Tibial nerve (tissue), 4 donors: ENCODE results near the gene EVI2B. TPM values are rescaled to one million over a fixed set of nuclear protein-coding genes. Genes with fewer than 3 reads are reported as not detected.

Experiments used
- DNase-seq, 2 donors: peaks; one replicate each; pipeline ENCODE4 v3.0.0-alpha.2; 2019; ENCODE audit warnings: low spot score in 2 of 2
- H3K27ac ChIP-seq, 4 donors: fragments of 200-600 bp; sonication (generic) in 3 of 4; one replicate each; pipeline ENCODE4 v1.5.1; 2017 to 2019; ENCODE audit warnings: mild to moderate bottlenecking in 1 of 4
- H3K27me3 ChIP-seq, 2 donors: fragments of 200-600 bp; sonication (generic) in 1 of 2; one replicate each; pipeline versions ENCODE4 v1.5.1 to v1.6.0; 2017 to 2019
- H3K36me3 ChIP-seq, 3 donors: fragments of 200-600 bp; sonication (generic); one replicate each; pipeline ENCODE4 v1.5.1; 2018 to 2019
- H3K4me1 ChIP-seq, 4 donors: fragments of 200-600 bp; sonication (generic) in 3 of 4; one replicate each; pipeline ENCODE4 v1.5.1; 2017 to 2019
- H3K4me3 ChIP-seq, 4 donors: fragments of 200-600 bp; sonication (generic) in 3 of 4; one replicate each; pipeline ENCODE4 v1.5.1; 2017 to 2019; ENCODE audit warnings: mild to moderate bottlenecking in 1 of 4, moderate library complexity in 1 of 4
- H3K9me3 ChIP-seq, 4 donors: fragments of 200-600 bp; sonication (generic) in 3 of 4; one replicate each; pipeline ENCODE4 v1.5.1; 2017 to 2019
- CTCF ChIP-seq, 5 experiments: fragments of 200-600 bp in 3 of 5; fragments of 450-650 bp in 2 of 5; sonication (generic) in 3 of 5; IDR thresholded peaks; one replicate each; pipeline ENCODE4 v1.5.1; 2016 to 2019; ENCODE audit warnings: antibody characterized with exemption in 5 of 5, mild to moderate bottlenecking in 3 of 5, moderate library complexity in 2 of 5
- EP300 ChIP-seq, 2 donors: sonication (generic); formaldehyde crosslinking; IDR thresholded peaks; one replicate each; pipeline ENCODE4 v1.6.1; 2017; ENCODE audit warnings: antibody characterized with exemption in 2 of 2, mild to moderate bottlenecking in 1 of 2
- POLR2A ChIP-seq, 2 donors: fragments of 450-650 bp; IDR thresholded peaks; one replicate each; pipeline ENCODE4 v1.6.1; 2017; ENCODE audit warnings: antibody characterized with exemption in 2 of 2, mild to moderate bottlenecking in 2 of 2, moderate library complexity in 2 of 2
- WGBS, 2 donors: methylation state at CpG; one replicate each; pipeline ENCODE4 v1.1.5; 2018; 5-methylcytosine and 5-hydroxymethylcytosine counted together
- total RNA-seq, 4 donors: library from RNA; depleted of rRNA; stranded (reverse); fragments of >200 nt; gene quantifications; one replicate each; pipeline ENCODE4 v1.1.0, GENCODE V29; 2016

The EVI2B gene
- total RNA-seq, 4 donors from 2014 or later: 5.7 to 9.9 (median 9.3) TPM

DNA sequence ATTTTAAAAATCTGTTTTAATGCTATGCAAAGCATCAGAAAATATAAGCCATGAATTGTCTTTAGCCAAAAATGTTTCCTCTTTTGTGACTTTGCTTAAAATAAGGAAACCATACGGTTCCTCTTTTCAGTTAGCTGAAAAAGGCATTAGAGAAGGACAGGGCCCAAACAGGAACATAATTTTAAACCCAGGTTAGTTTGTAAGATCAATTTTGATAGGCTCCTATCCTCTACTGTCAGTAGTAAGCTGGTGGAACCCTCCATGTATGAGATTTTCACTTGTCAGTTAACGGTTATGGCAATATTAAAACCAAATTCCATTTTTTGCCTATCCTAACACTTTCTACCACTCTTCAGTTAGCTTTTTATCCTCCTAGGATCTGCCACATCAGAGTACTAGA is 4.3 kb downstream of the EVI2B start:
- no peak for DNase-seq
- no peak for TF ChIP-seq POLR2A (IDR thresholded peaks at IDR 0.05)
- no peak for TF ChIP-seq CTCF (IDR thresholded peaks at IDR 0.05)
- TF ChIP-seq EP300 (IDR thresholded peaks at IDR 0.05): no peak
- Histone ChIP-seq H3K4me1 (no peaks in the 10 kb centered on the region), H3K4me3 (peak overlapping the region in 1 of 4 donors; percentile 43), H3K9me3 (no peaks in the 10 kb centered on the region), H3K27ac (peak overlapping the region in 3 of 4 donors; percentile 2 to 43 (median 37)), H3K36me3 (peaks cover 0 to 3% (median 0%) of the 10 kb centered on the region in 3 donors), H3K27me3 (no peaks in the 10 kb centered on the region)
- 80 to 83% methylated on average over 2 of the region's 2 CpGs for WGBS, 2 donors

DNA sequence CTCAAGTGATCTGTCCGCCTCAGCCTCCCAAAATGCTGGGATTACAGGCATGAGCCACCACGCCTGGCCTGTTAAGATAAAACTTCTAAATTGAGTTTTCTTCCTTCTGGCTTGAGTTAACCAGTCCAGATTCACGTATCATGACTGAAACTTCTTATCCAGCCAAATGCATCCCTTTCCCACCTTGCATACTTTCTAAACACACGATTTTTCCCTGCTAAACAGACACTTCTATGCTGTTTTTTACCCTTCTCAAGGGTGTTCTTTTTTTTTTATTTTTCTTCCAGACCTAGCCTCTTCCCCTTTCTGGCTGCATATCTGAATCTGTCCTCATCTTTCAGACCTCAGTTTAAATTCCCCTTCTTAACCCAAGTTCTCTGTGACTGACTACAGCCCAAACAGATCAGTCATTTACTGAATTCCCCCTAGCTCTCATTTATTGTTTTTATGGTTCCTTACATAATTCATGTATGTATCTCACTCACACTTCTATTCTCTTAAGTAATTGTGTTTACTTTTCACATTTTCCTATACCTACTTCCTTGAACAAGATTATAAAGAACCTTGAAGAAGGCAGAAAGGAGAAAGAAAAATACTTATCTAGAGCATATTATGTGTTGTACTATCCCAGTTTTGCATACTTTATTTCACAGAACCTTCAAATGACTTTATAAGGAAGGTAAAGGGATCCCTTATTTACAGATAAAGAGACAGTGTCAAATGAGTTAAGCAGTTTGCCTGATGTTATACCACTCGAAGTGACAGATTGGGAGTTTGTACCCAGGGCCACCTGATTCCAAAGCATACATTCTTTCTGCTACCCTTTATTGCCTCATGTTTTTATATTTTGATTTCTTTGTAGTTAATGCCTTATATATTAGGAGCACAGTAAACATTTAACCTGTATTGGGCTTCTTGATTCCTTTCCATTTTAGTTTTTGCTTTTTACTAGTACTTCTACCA is 5.2 kb downstream of the EVI2B start:
- no peaks in the 10 kb centered on the region for H3K4me1 ChIP-seq
- WGBS, 2 donors: 72 to 74% methylated on average over 5 of the region's 5 CpGs
- TF ChIP-seq CTCF (IDR thresholded peaks at IDR 0.05) (no peak), POLR2A (IDR thresholded peaks at IDR 0.05) (no peak), EP300 (IDR thresholded peaks at IDR 0.05) (no peak)
- no peak for DNase-seq
- H3K36me3 ChIP-seq: peaks cover 0 to 3% (median 0%) of the 10 kb centered on the region in 3 donors
- H3K27ac ChIP-seq: peak overlapping the region in 2 of 4 donors; percentile 27 to 43
- no peaks in the 10 kb centered on the region for H3K9me3 ChIP-seq
- no peaks in the 10 kb centered on the region for H3K27me3 ChIP-seq
- no peak overlapping the region for H3K4me3 ChIP-seq

GRCh38 chr17:31307640-31308039 is 6.2 kb downstream of the EVI2B start:
- TF ChIP-seq POLR2A (IDR thresholded peaks at IDR 0.05) (no peak), CTCF (IDR thresholded peaks at IDR 0.05) (no peak)
- Histone ChIP-seq H3K9me3 (no peaks in the 10 kb centered on the region), H3K36me3 (peaks cover 0 to 3% (median 0%) of the 10 kb centered on the region in 3 donors), H3K27ac (no peak overlapping the region), H3K27me3 (no peaks in the 10 kb centered on the region), H3K4me1 (no peaks in the 10 kb centered on the region), H3K4me3 (no peak overlapping the region)
- WGBS, 2 donors: 85 to 90% methylated on average over 1 of the region's 1 CpG
- no peak for DNase-seq

- Histone ChIP-seq H3K27ac (no peak overlapping the region), H3K4me1 (peaks cover 0 to 11% (median 0%) of the 10 kb centered on the region in 4 donors), H3K27me3 (no peaks in the 10 kb centered on the region), H3K9me3 (no peaks in the 10 kb centered on the region), H3K36me3 (no peaks in the 10 kb centered on the region), H3K4me3 (no peak overlapping the region)
- DNase-seq: no peak
- TF ChIP-seq EP300 (IDR thresholded peaks at IDR 0.05): no peak
- TF ChIP-seq POLR2A (IDR thresholded peaks at IDR 0.05): no peak
Observed at GRCh38 chr17:31299624-31300023, 14.2 kb downstream of the EVI2B start.

DNA sequence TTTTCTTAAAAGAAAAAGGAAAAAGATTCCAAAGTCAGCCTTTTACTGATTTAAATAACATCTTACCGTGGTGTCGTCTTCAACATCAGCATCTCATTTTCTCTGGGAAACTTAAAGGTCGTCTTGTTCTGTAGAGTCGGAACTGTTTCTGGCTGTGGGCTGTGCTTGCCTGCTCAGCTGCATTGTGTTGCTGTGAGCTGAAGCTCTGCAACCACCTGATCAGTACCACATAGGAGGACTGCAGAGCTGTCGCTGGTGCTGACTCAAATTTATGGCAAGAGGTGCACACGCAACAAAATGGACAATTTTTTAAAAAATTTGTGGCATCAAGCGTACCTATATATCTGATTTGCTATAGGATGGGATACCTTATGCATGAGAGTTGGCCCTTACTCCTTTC is 16.8 kb downstream of the EVI2B start, which contains the start of gene OMG:
OMG (minus strand) TSS at position 150 of the 400 bp plus-strand sequence. CDS start 908 bp downstream, outside the sequence.
- Histone ChIP-seq H3K27me3 (no peaks in the 10 kb centered on the region), H3K27ac (no peak within 1 kb of the TSS), H3K36me3 (no peaks in the 10 kb centered on the region), H3K4me3 (no peak within 1 kb of the TSS), H3K4me1 (peaks cover 0 to 11% (median 0%) of the 10 kb centered on the region in 4 donors), H3K9me3 (no peaks in the 10 kb centered on the region)
- 57 to 64% methylated on average over 7 of the region's 7 CpGs for WGBS, 2 donors
- no peak for DNase-seq
- TF ChIP-seq POLR2A (IDR thresholded peaks at IDR 0.05) (no peak), CTCF (IDR thresholded peaks at IDR 0.05) (no peak), EP300 (IDR thresholded peaks at IDR 0.05) (no peak)
